OCI-LY7 (cell line): ENCODE measurements around the gene RANBP9. TPM values are rescaled to one million over a fixed set of nuclear protein-coding genes. Genes with fewer than 3 reads are reported as not detected.

Experiments
- BruUV-seq: library from RNA; stranded (reverse); fragments of 400-500 nt; replicated peaks from 2 replicates; lab custom pipeline; 2021; lab: Mats Ljungman, UMichigan
- CTCF ChIA-PET: fragments of 300-600 bp; sonication (Branson Sonifier 250); formaldehyde crosslinking; loops from one replicate; lab custom pipeline; 2022; ENCODE audit warnings: antibody characterized with exemption; ENCODE audit not compliant: unreplicated experiment; lab: Charles Lee
- POLR2A ChIA-PET: fragments of 300-600 bp; sonication (Branson Sonifier 250); formaldehyde crosslinking; loops from one replicate; lab custom pipeline; 2022; ENCODE audit warnings: antibody characterized with exemption; lab: Charles Lee
- DNase-seq: peaks from one replicate; pipeline ENCODE4 v3.0.0-alpha.2; 2015; ENCODE audit warnings: low spot score
- H2AFZ ChIP-seq: fragments of 200-600 bp; sonication (generic), shearing (Covaris generic); 2 replicates; pipeline ENCODE4 v1.6.1; 2014; ENCODE audit warnings: mild to moderate bottlenecking, antibody characterized with exemption, low read length, moderate library complexity
- H3K27ac ChIP-seq: fragments of 200-600 bp; sonication (generic); 2 replicates; pipeline ENCODE4 v1.5.1; 2014; ENCODE audit warnings: mixed run types, low read depth, mild to moderate bottlenecking, moderate library complexity, low read length, inconsistent platforms; ENCODE audit not compliant: poor library complexity, severe bottlenecking
- H3K36me3 ChIP-seq: fragments of 200-600 bp; sonication (generic); 2 replicates; pipeline ENCODE4 v1.6.1; 2014; ENCODE audit warnings: mild to moderate bottlenecking, antibody characterized with exemption, low read length, moderate library complexity, mixed read lengths; ENCODE audit not compliant: insufficient read depth
- H3K4me1 ChIP-seq: fragments of 200-600 bp; sonication (generic); 2 replicates; pipeline ENCODE4 v1.5.1; 2014; ENCODE audit warnings: mild to moderate bottlenecking, low read length; ENCODE audit not compliant: insufficient read depth, poor library complexity, severe bottlenecking
- H3K4me2 ChIP-seq: fragments of 200-600 bp; sonication (generic); 2 replicates; pipeline ENCODE4 v1.6.1; 2014; ENCODE audit warnings: mild to moderate bottlenecking, low read length
- H3K4me3 ChIP-seq: fragments of 200-600 bp; sonication (generic); 2 replicates; pipeline ENCODE4 v1.5.1; 2014; ENCODE audit warnings: mild to moderate bottlenecking, low read depth, low read length; ENCODE audit not compliant: poor library complexity, severe bottlenecking
- H3K79me2 ChIP-seq: fragments of 200-600 bp; sonication (generic); 2 replicates; pipeline ENCODE4 v1.6.1; 2016; ENCODE audit warnings: low read depth, mild to moderate bottlenecking, low read length, moderate library complexity, mixed read lengths; ENCODE audit not compliant: insufficient read depth
- H3K9me2 ChIP-seq: fragments of 200-600 bp; sonication (generic); 2 replicates; pipeline ENCODE4 v1.6.1; 2016; ENCODE audit warnings: mild to moderate bottlenecking, low read length, mixed read lengths; ENCODE audit not compliant: insufficient read depth
- H3K9me3 ChIP-seq: fragments of 200-600 bp; sonication (generic); 2 replicates; pipeline ENCODE4 v1.6.1; 2014; ENCODE audit warnings: mild to moderate bottlenecking, mixed run types, low read length, mixed read lengths
- H4K20me1 ChIP-seq: fragments of 200-600 bp; sonication (generic); 2 replicates; pipeline ENCODE4 v1.6.1; 2014; ENCODE audit warnings: mild to moderate bottlenecking, antibody characterized with exemption, low read length, moderate library complexity, mixed read lengths; ENCODE audit not compliant: insufficient read depth
- CTCF ChIP-seq: fragments of 200-600 bp; sonication (generic); conservative IDR thresholded peaks from 2 replicates; pipeline ENCODE4 v1.5.1; 2014; ENCODE audit warnings: mild to moderate bottlenecking, antibody characterized with exemption, low read length, moderate library complexity, mixed read lengths
- EZH2phosphoT487 ChIP-seq: fragments of 200-600 bp; sonication (generic); IDR thresholded peaks from 2 replicates; pipeline ENCODE4 v1.6.1; 2018; ENCODE audit warnings: low read depth, borderline replicate concordance, mild to moderate bottlenecking, mixed run types, antibody characterized with exemption, low read length, moderate library complexity, mixed read lengths
- intact Hi-C: fragments of 100-400 bp; cut with micrococcal nuclease; formaldehyde crosslinking; loops from one replicate; pipeline ENCODE4 v1.10.0; 2022; ENCODE audit not compliant: unreplicated experiment
- total RNA-seq, 2 experiments: library from RNA; depleted of rRNA in 1 of 2; stranded (reverse); fragments of >200 nt in 1 of 2; shearing (Covaris generic) in 1 of 2; gene quantifications; 2 replicates each; pipeline ENCODE4 v1.2.3, GENCODE V29; 2014 to 2022

The RANBP9 gene
- total RNA-seq, 2 experiments from 2014 or later = 20.5 to 35.0 TPM

GRCh38 chr6:13638626-13639025 lies 73.0 kb downstream of the RANBP9 start:
- no TSS peak for BruUV-seq

DNA sequence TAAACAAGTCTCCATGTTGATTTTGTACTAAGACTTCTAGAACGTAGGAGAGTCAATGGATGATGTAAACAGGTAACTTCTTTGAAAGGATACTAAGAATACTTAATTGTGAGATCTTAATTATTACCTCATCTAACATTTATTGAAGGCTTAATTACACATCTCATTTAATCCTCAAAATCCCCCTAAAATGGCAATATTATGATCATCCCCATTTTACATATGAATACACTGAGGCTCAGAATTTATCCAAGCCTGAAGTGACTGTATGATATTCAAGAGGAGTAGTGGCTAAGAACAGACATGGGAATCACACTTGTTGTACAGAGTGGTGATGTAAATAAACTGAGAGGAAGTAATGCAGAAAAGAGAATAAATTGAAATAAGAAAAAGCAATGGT lies 73.6 kb downstream of the RANBP9 start:
- BruUV-seq = no TSS peak
- Histone ChIP-seq H3K36me3 (peaks cover 68% of the 10 kb centered on the region), H2AFZ (no peak overlapping the region), H3K9me3 (no peaks in the 10 kb centered on the region), H3K4me1 (peaks cover 11% of the 10 kb centered on the region), H3K27ac (no peak overlapping the region), H4K20me1 (no peaks in the 10 kb centered on the region), H3K79me2 (no peaks in the 10 kb centered on the region), H3K4me3 (no peak overlapping the region), H3K9me2 (no peaks in the 10 kb centered on the region), H3K4me2 (no peak overlapping the region)
- DNase-seq = no peak
- TF ChIP-seq CTCF (no peak), EZH2phosphoT487 (no peak)
- intact Hi-C loops = no loop called here
- CTCF ChIA-PET = no interaction called here
- POLR2A ChIA-PET = no interaction called here

More at GRCh38 chr6:13638626-13639025, 73.0 kb downstream of the RANBP9 start:
- H4K20me1 ChIP-seq = no peaks in the 10 kb centered on the region
- DNase-seq = no peak
- POLR2A ChIA-PET = interaction anchor here (0.6 kb wide), 1 partner anchor 19 kb away, joined by 3 read pairs; no protein-coding TSS in a partner anchor
- peaks cover 11% of the 10 kb centered on the region for H3K4me1 ChIP-seq
- no peaks in the 10 kb centered on the region for H3K9me3 ChIP-seq
- H3K79me2 ChIP-seq = no peaks in the 10 kb centered on the region
- no peak overlapping the region for H3K4me2 ChIP-seq
- no peaks in the 10 kb centered on the region for H3K9me2 ChIP-seq
- TF ChIP-seq EZH2phosphoT487 (no peak), CTCF (no peak)
- no peak overlapping the region for H3K4me3 ChIP-seq
- H3K36me3 ChIP-seq = peaks cover 71% of the 10 kb centered on the region
- H3K27ac ChIP-seq = no peak overlapping the region
- H2AFZ ChIP-seq = no peak overlapping the region
- CTCF ChIA-PET = no interaction called here
- intact Hi-C loops = no loop called here

- ChIA-PET CTCF (no interaction called here), POLR2A (interaction anchor here (0.6 to 1.5 kb wide), 9 partner anchors 9 to 237 kb away, joined by 3 to 7 read pairs (median 3); no protein-coding TSS in a partner anchor)
- Histone ChIP-seq H3K9me2 (no peaks in the 10 kb centered on the region), H3K4me2 (no peak overlapping the region), H4K20me1 (no peaks in the 10 kb centered on the region), H3K9me3 (no peaks in the 10 kb centered on the region), H2AFZ (no peak overlapping the region), H3K4me1 (peaks cover 11% of the 10 kb centered on the region), H3K4me3 (no peak overlapping the region), H3K27ac (no peak overlapping the region), H3K36me3 (peaks cover 69% of the 10 kb centered on the region), H3K79me2 (no peaks in the 10 kb centered on the region)
- intact Hi-C loops = no loop called here
- DNase-seq = no peak
- TF ChIP-seq EZH2phosphoT487 (no peak), CTCF (no peak)
- BruUV-seq = no TSS peak
Measured at GRCh38 chr6:13635948-13636658, 75.5 kb downstream of the RANBP9 start.
